Measurements from ENCODE around the gene GYG2. TPM values are rescaled to one million over a fixed set of nuclear protein-coding genes. Genes with fewer than 3 reads are reported as not detected.

Gene GYG2
- total RNA-seq, 4 donors from 2014 or later = 3.2 to 9.6 (median 5.3) TPM

DNA sequence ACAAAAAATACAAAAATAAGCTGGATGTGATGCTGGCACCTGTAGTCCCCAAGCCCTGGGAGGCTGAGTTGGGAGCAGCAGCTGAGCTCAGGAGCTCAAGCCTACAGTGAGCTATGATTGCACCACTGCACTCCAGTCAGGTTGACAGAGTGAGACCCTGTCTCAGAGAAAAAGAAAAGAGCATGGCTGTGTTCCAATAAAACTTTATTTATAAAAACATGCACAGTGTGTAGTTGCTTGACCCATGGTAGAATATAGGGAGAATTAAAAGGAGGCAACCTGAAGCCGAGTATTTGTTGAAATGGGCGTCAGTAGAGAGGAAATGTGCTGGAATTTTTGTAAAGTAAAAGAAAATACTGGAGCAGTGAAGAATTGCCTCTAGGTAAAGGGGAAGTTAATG lies 27.0 kb downstream of the GYG2 start:
- DNase-seq (ENCODE audit: low spot score in 2 of 2) = no peak
- 93% methylated on average over 2 of the region's 2 CpGs for whole genome bisulfite sequencing
- no peak for TF ChIP-seq EP300 (IDR thresholded peaks at IDR 0.05)
- no peak for TF ChIP-seq POLR2AphosphoS5 (IDR thresholded peaks at IDR 0.05)
- no peak for TF ChIP-seq POLR2A (IDR thresholded peaks at IDR 0.05)
- TF ChIP-seq, protein P1, sequence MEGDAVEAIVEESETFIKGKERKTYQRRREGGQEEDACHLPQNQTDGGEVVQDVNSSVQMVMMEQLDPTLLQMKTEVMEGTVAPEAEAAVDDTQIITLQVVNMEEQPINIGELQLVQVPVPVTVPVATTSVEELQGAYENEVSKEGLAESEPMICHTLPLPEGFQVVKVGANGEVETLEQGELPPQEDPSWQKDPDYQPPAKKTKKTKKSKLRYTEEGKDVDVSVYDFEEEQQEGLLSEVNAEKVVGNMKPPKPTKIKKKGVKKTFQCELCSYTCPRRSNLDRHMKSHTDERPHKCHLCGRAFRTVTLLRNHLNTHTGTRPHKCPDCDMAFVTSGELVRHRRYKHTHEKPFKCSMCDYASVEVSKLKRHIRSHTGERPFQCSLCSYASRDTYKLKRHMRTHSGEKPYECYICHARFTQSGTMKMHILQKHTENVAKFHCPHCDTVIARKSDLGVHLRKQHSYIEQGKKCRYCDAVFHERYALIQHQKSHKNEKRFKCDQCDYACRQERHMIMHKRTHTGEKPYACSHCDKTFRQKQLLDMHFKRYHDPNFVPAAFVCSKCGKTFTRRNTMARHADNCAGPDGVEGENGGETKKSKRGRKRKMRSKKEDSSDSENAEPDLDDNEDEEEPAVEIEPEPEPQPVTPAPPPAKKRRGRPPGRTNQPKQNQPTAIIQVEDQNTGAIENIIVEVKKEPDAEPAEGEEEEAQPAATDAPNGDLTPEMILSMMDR (IDR thresholded peaks at IDR 0.05) = no peak
- Histone ChIP-seq H3K36me3 (no peaks in the 10 kb centered on the region), H3K4me3 (no peak overlapping the region), H3K9me3 (no peaks in the 10 kb centered on the region), H3K4me1 (no peaks in the 10 kb centered on the region), H3K27ac (no peak overlapping the region), H3K27me3 (no peaks in the 10 kb centered on the region)

- Histone ChIP-seq H3K27ac (no peak overlapping the region), H3K27me3 (no peaks in the 10 kb centered on the region), H3K9me3 (no peaks in the 10 kb centered on the region), H3K4me1 (no peaks in the 10 kb centered on the region), H3K36me3 (no peaks in the 10 kb centered on the region), H3K4me3 (no peak overlapping the region)
- TF ChIP-seq, protein P1 (IDR thresholded peaks at IDR 0.05) = no peak
- DNase-seq (ENCODE audit: low spot score in 2 of 2) = no peak
- WGBS = 86% methylated on average over 3 of the region's 3 CpGs
Observed at GRCh38 chrX:2857566-2857965, 28.8 kb downstream of the GYG2 start.

GRCh38 chrX:2859197-2859797 lies 30.6 kb downstream of the GYG2 start:
- Histone ChIP-seq H3K27me3 (no peaks in the 10 kb centered on the region), H3K9me3 (no peaks in the 10 kb centered on the region), H3K4me3 (no peak overlapping the region), H3K27ac (no peak overlapping the region), H3K4me1 (no peaks in the 10 kb centered on the region), H3K36me3 (no peaks in the 10 kb centered on the region)
- WGBS = 91% methylated on average over 1 of the region's 1 CpG
- DNase-seq (ENCODE audit: low spot score in 2 of 2) = no peak
- TF ChIP-seq EP300 (IDR thresholded peaks at IDR 0.05) (no peak), POLR2AphosphoS5 (IDR thresholded peaks at IDR 0.05) (no peak)

GRCh38 chrX:2862404-2862803 lies 33.7 kb downstream of the GYG2 start:
- DNase-seq (ENCODE audit: low spot score in 2 of 2) = no peak
- H3K27me3 ChIP-seq = no peaks in the 10 kb centered on the region
- 74% methylated on average over 9 of the region's 9 CpGs for WGBS
- no peak overlapping the region for H3K4me3 ChIP-seq
- H3K4me1 ChIP-seq = no peaks in the 10 kb centered on the region
- no peaks in the 10 kb centered on the region for H3K36me3 ChIP-seq
- H3K9me3 ChIP-seq = no peaks in the 10 kb centered on the region
- H3K27ac ChIP-seq = no peak overlapping the region
- TF ChIP-seq POLR2A (IDR thresholded peaks at IDR 0.05) = no peak

DNA sequence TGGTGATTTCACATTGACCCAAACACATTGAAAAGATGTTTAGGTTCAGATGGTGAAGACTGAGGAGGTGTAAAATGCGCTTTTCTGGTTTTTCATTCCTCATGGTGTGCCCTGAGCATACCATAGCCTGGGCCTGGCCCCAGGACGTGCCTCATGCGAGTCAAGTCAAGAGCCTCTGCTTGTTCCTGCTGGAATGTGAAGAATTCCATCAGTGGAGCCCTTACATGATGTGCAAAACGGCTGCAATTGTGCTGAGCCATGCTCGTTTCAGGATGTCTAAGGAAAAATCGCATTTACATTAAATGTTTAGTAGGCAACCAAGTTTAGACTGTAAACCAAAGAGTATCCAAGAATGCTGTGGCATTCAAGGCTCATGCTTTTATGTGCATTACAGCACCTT lies 34.9 kb downstream of the GYG2 start:
- no peak overlapping the region for H3K4me3 ChIP-seq
- WGBS = 40% methylated on average over 6 of the region's 6 CpGs
- H3K36me3 ChIP-seq = no peaks in the 10 kb centered on the region
- H3K27ac ChIP-seq = no peak overlapping the region
- H3K27me3 ChIP-seq = no peaks in the 10 kb centered on the region
- no peaks in the 10 kb centered on the region for H3K9me3 ChIP-seq
- H3K4me1 ChIP-seq = no peaks in the 10 kb centered on the region
- DNase-seq (ENCODE audit: low spot score in 2 of 2) = no peak
- TF ChIP-seq EP300 (IDR thresholded peaks at IDR 0.05) = no peak
- no peak for TF ChIP-seq POLR2A (IDR thresholded peaks at IDR 0.05)
- TF ChIP-seq, protein P1 (IDR thresholded peaks at IDR 0.05) = no peak
- TF ChIP-seq POLR2AphosphoS5 (IDR thresholded peaks at IDR 0.05) = no peak

DNA sequence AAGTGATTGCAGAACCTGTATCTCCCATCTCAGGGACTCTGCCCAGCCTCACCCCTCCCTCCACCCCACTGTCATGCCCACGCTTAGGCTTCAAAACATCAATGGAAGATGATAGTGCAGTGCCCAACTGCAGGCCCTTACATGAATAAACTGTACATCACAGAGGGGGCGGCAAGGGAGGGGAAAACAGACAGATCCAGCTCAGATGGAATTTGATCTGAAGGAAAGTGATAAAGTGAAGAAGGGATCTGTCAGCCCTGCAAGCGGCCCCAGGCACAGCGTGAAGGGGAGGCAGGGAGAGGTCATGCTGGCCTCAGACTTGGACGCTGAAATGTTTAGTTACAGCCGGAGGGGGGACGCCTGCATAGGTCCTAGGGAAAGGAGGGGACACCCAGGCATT lies 38.5 kb downstream of the GYG2 start:
- Histone ChIP-seq H3K4me1 (no peaks in the 10 kb centered on the region), H3K9me3 (no peaks in the 10 kb centered on the region), H3K27ac (no peak overlapping the region), H3K27me3 (no peaks in the 10 kb centered on the region), H3K36me3 (no peaks in the 10 kb centered on the region), H3K4me3 (no peak overlapping the region)
- TF ChIP-seq, protein P1 (IDR thresholded peaks at IDR 0.05) = no peak
- TF ChIP-seq POLR2A (IDR thresholded peaks at IDR 0.05) (no peak), EP300 (IDR thresholded peaks at IDR 0.05) (no peak), POLR2AphosphoS5 (IDR thresholded peaks at IDR 0.05) (no peak)
- no peak for DNase-seq (ENCODE audit: low spot score in 2 of 2)
- 76% methylated on average over 7 of the region's 7 CpGs for WGBS
